PC-9 (cell line): ENCODE data around the gene OBSCN. TPM values are rescaled to one million over a fixed set of nuclear protein-coding genes. Genes with fewer than 3 reads are reported as not detected.

Experiments
- BruUV-seq: library from RNA; stranded (reverse); fragments of 400-500 nt; replicated peaks from 2 replicates; lab custom pipeline; 2021; lab: Mats Ljungman, UMichigan
- CTCF ChIA-PET: fragments of 300-600 bp; sonication (Branson Sonifier 250); formaldehyde crosslinking; loops from one replicate; lab custom pipeline; 2022; ENCODE audit warnings: antibody characterized with exemption; lab: Charles Lee
- POLR2A ChIA-PET: fragments of 300-600 bp; sonication (Branson Sonifier 250); formaldehyde crosslinking; loops from one replicate; lab custom pipeline; 2022; ENCODE audit warnings: antibody characterized with exemption; ENCODE audit not compliant: unreplicated experiment; lab: Charles Lee
- DNase-seq, 2 experiments: peaks; one replicate each; pipeline versions ENCODE4 v3.0.0 to v3.0.0-alpha.2; 2015 to 2022; ENCODE audit warnings: mixed read lengths in 1 of 2
- H2AFZ ChIP-seq: fragments of 200-600 bp; sonication (generic); 2 replicates; pipeline ENCODE4 v1.8.1; 2017; ENCODE audit warnings: antibody characterized with exemption
- H3F3A ChIP-seq: fragments of 200-600 bp; sonication (generic); 2 replicates; pipeline ENCODE4 v1.8.1; 2017; ENCODE audit warnings: antibody characterized with exemption, mild to moderate bottlenecking, low read depth; ENCODE audit not compliant: insufficient read depth
- H3K27ac ChIP-seq: fragments of 200-600 bp; sonication (generic); 2 replicates; pipeline ENCODE4 v1.6.1; 2016; ENCODE audit warnings: mixed run types
- H3K27me3 ChIP-seq: fragments of 200-600 bp; sonication (generic); 2 replicates; pipeline ENCODE4 v1.6.1; 2016; ENCODE audit warnings: low read depth, mixed run types; ENCODE audit not compliant: insufficient read depth
- H3K36me3 ChIP-seq: fragments of 200-600 bp; sonication (generic); 2 replicates; pipeline ENCODE4 v1.6.1; 2016; ENCODE audit warnings: low read depth, mixed run types
- H3K4me1 ChIP-seq: fragments of 200-600 bp; sonication (generic); replicated peaks from 2 replicates; pipeline ENCODE4 v1.6.1; 2016; ENCODE audit warnings: mixed run types; ENCODE audit not compliant: insufficient read depth
- H3K4me2 ChIP-seq: fragments of 200-600 bp; sonication (generic); 2 replicates; pipeline ENCODE4 v1.6.1; 2017; ENCODE audit warnings: mixed run types
- H3K4me3 ChIP-seq: fragments of 200-600 bp; sonication (generic); 2 replicates; pipeline ENCODE4 v1.6.1; 2016; ENCODE audit warnings: mixed run types
- H3K79me2 ChIP-seq: fragments of 200-600 bp; sonication (generic); 2 replicates; pipeline ENCODE4 v1.6.1; 2017; ENCODE audit warnings: low read depth, mixed run types
- H3K9me2 ChIP-seq: fragments of 200-600 bp; sonication (generic); 2 replicates; pipeline ENCODE4 v1.8.1; 2017; ENCODE audit warnings: mild to moderate bottlenecking; ENCODE audit not compliant: insufficient read depth
- H3K9me3 ChIP-seq: fragments of 200-600 bp; sonication (generic); 2 replicates; pipeline ENCODE4 v1.8.1; 2016; ENCODE audit warnings: low read depth; ENCODE audit not compliant: insufficient read depth
- H4K20me1 ChIP-seq: fragments of 200-600 bp; sonication (generic); 2 replicates; pipeline ENCODE4 v1.8.1; 2017; ENCODE audit not compliant: insufficient read depth
- CTCF ChIP-seq: fragments of 200-600 bp; sonication (generic); conservative IDR thresholded peaks from 2 replicates; pipeline ENCODE4 v1.6.1; 2017; ENCODE audit warnings: mixed run types, antibody characterized with exemption, mild to moderate bottlenecking, moderate library complexity
- EZH2 ChIP-seq: fragments of 200-600 bp; sonication (generic); IDR thresholded peaks from 2 replicates; pipeline ENCODE4 v1.8.0; 2017; ENCODE audit warnings: antibody characterized with exemption, low read depth
- intact Hi-C: fragments of 100-400 bp; cut with micrococcal nuclease; formaldehyde crosslinking; loops from one replicate; pipeline ENCODE4 v1.10.0; 2022; ENCODE audit not compliant: unreplicated experiment
- total RNA-seq: library from RNA; stranded (reverse); gene quantifications from 2 replicates; pipeline ENCODE4 v1.2.3, GENCODE V29; 2021

The OBSCN gene
- total RNA-seq, 1 experiment from 2014 or later: 62.9 TPM

- Histone ChIP-seq H4K20me1 (no peaks in the 10 kb centered on the region), H3K9me3 (no peaks in the 10 kb centered on the region), H3K4me3 (no peak overlapping the region), H3K4me2 (no peak overlapping the region), H3K27ac (no peak overlapping the region), H3F3A (no peaks in the 10 kb centered on the region), H3K4me1 (no peaks in the 10 kb centered on the region), H3K27me3 (no peaks in the 10 kb centered on the region), H3K79me2 (no peaks in the 10 kb centered on the region), H3K36me3 (no peaks in the 10 kb centered on the region), H2AFZ (no peak overlapping the region), H3K9me2 (no peaks in the 10 kb centered on the region)
- CTCF ChIA-PET: no interaction called here
- DNase-seq: no peak
- no peak for TF ChIP-seq EZH2
- TF ChIP-seq CTCF: no peak
- POLR2A ChIA-PET: interaction anchor here (0.6 kb wide), 1 partner anchor 53 kb away, joined by 4 read pairs; no protein-coding TSS in a partner anchor
- intact Hi-C loops: no loop called here
- BruUV-seq: no TSS peak
Measured at GRCh38 chr1:228360533-228361313, 152.9 kb downstream of the OBSCN start.

GRCh38 chr1:228361314-228362140 is 153.7 kb downstream of the OBSCN start:
- no peak for DNase-seq
- no peaks in the 10 kb centered on the region for H4K20me1 ChIP-seq
- intact Hi-C loops: no loop called here
- no peaks in the 10 kb centered on the region for H3K9me3 ChIP-seq
- H3K4me3 ChIP-seq: no peak overlapping the region
- H2AFZ ChIP-seq: no peak overlapping the region
- H3K4me1 ChIP-seq: no peaks in the 10 kb centered on the region
- CTCF ChIA-PET: no interaction called here
- H3K4me2 ChIP-seq: no peak overlapping the region
- H3K27ac ChIP-seq: no peak overlapping the region
- no peaks in the 10 kb centered on the region for H3K36me3 ChIP-seq
- H3K9me2 ChIP-seq: no peaks in the 10 kb centered on the region
- H3F3A ChIP-seq: no peaks in the 10 kb centered on the region
- H3K79me2 ChIP-seq: no peaks in the 10 kb centered on the region
- TF ChIP-seq CTCF (no peak), EZH2 (no peak)
- BruUV-seq: no TSS peak
- no peaks in the 10 kb centered on the region for H3K27me3 ChIP-seq
- POLR2A ChIA-PET: no interaction called here

- Histone ChIP-seq H3K27me3 (no peaks in the 10 kb centered on the region), H3K4me3 (no peak overlapping the region), H3K27ac (no peak overlapping the region), H3K79me2 (no peaks in the 10 kb centered on the region), H3K4me1 (peaks cover 2% of the 10 kb centered on the region), H3K9me3 (no peaks in the 10 kb centered on the region), H4K20me1 (no peaks in the 10 kb centered on the region), H3K36me3 (no peaks in the 10 kb centered on the region), H3K9me2 (no peaks in the 10 kb centered on the region), H2AFZ (no peak overlapping the region), H3K4me2 (no peak overlapping the region), H3F3A (no peaks in the 10 kb centered on the region)
- CTCF ChIA-PET: interaction anchor here (1.0 kb wide), 1 partner anchor 363 kb away, joined by 4 read pairs; no protein-coding TSS in a partner anchor
- intact Hi-C loops: no loop called here
- DNase-seq: no peak
- POLR2A ChIA-PET: no interaction called here
- TF ChIP-seq EZH2: no peak
- no peak for TF ChIP-seq CTCF
- no TSS peak for BruUV-seq
Measured at GRCh38 chr1:228362141-228362883, 154.5 kb downstream of the OBSCN start.
